Right lobe of liver (tissue), 6 donors: ENCODE data around the gene DLST. TPM values are rescaled to one million over a fixed set of nuclear protein-coding genes. Genes with fewer than 3 reads are reported as not detected.

Experiments
- ATAC-seq, 4 donors: fragments of 200-7000 bp; cut with Tn5 transposase; one replicate each; pipeline ENCODE4 v1.9.1; 2020; ENCODE audit warnings: mild to moderate bottlenecking in 4 of 4, moderate library complexity in 4 of 4
- DNase-seq, 3 donors: peaks; one replicate each; pipeline ENCODE4 v3.0.0-alpha.2; 2020
- H3K27ac ChIP-seq, 3 donors: fragments of 200-600 bp; one replicate each; pipeline ENCODE4 v1.8.0; 2022
- H3K27me3 ChIP-seq, 2 donors: fragments of 200-600 bp; one replicate each; pipeline ENCODE4 v1.8.0; 2022
- H3K36me3 ChIP-seq, 4 donors: fragments of 200-600 bp; sonication (generic) in 1 of 4; one replicate each; pipeline versions ENCODE4 v1.5.1 to v1.8.0; 2017 to 2022; ENCODE audit warnings: control low read depth in 1 of 4
- H3K4me1 ChIP-seq, 4 donors: fragments of 200-600 bp; sonication (generic) in 1 of 4; one replicate each; pipeline versions ENCODE4 v1.5.1 to v1.8.0; 2017 to 2022; ENCODE audit warnings: control low read depth in 1 of 4
- H3K4me3 ChIP-seq, 3 donors: fragments of 200-600 bp; one replicate each; pipeline ENCODE4 v1.8.0; 2022
- H3K9me3 ChIP-seq, 4 donors: fragments of 200-600 bp; sonication (generic) in 1 of 4; one replicate each; pipeline versions ENCODE4 v1.5.1 to v1.8.0; 2017 to 2022; ENCODE audit warnings: control low read depth in 1 of 4
- POLR2A ChIP-seq: fragments of 450-650 bp; IDR thresholded peaks from one replicate; pipeline ENCODE4 v1.6.1; 2017; ENCODE audit warnings: antibody characterized with exemption, mild to moderate bottlenecking
- whole genome bisulfite sequencing: methylation state at CpG from one replicate; pipeline ENCODE4 v1.1.6; 2018; ENCODE audit warnings: low coverage, low lambda C conversion rate; ENCODE audit not compliant: insufficient coverage; ENCODE audit errors: missing lambda C conversion rate; 5-methylcytosine and 5-hydroxymethylcytosine counted together
- intact Hi-C, 2 donors: fragments of 100-400 bp; cut with DNase I; formaldehyde crosslinking; loops; one replicate each; pipeline versions ENCODE4 v1.11.2 to v1.14.1; 2022
- total RNA-seq, 6 experiments: library from RNA; depleted of rRNA in 2 of 6; stranded (reverse); fragments of >200 nt in 2 of 6; fragmentation: NEBNext Ultra II Directional in 3 of 6; extraction: Animal tissue kit (Norgen Biotek cat#: 25700) in 3 of 6; gene quantifications; one replicate each; pipeline versions ENCODE4 v1.1.0 to v1.2.4, GENCODE V29; 2016 to 2023
- TF ChIP-seq, protein P1 (sequence below), 4 donors: fragments of 200-600 bp in 3 of 4; fragments of 450-650 bp in 1 of 4; IDR thresholded peaks; one replicate each; pipeline versions ENCODE4 v1.5.1 to v1.8.0; 2016 to 2022; ENCODE audit warnings: antibody characterized with exemption in 4 of 4, mild to moderate bottlenecking in 2 of 4
- donor health status: DM: no; HTN: yes; CAD: no.
- donor health status: DM: no; HTN: no; CAD: no.
- donor health status: DM: no; HTN: no; CAD: no.
- donor health status: DM: no; HTN: yes; CAD: no.
- donor health status: DM: no; HTN: yes; CAD: no.

The DLST gene
- total RNA-seq, 6 experiments from 2014 or later, result 63.8 to 112 (median 68.8) TPM

GRCh38 chr14:74948228-74949175 is 66.8 kb downstream of the DLST start:
- H3K9me3 ChIP-seq, result no peaks in the 10 kb centered on the region
- ATAC-seq (no peak), DNase-seq (no peak)
- intact Hi-C loops, result loop anchor here (5.0 to 10.0 kb wide), 2 partner anchors 136 to 144 kb away; no protein-coding TSS in a partner anchor
- no peak overlapping the region for H3K4me3 ChIP-seq
- H3K4me1 ChIP-seq, result peaks cover 0 to 9% (median 4%) of the 10 kb centered on the region in 4 donors
- H3K27ac ChIP-seq, result no peak overlapping the region
- no peak for TF ChIP-seq POLR2A
- TF ChIP-seq, protein P1, sequence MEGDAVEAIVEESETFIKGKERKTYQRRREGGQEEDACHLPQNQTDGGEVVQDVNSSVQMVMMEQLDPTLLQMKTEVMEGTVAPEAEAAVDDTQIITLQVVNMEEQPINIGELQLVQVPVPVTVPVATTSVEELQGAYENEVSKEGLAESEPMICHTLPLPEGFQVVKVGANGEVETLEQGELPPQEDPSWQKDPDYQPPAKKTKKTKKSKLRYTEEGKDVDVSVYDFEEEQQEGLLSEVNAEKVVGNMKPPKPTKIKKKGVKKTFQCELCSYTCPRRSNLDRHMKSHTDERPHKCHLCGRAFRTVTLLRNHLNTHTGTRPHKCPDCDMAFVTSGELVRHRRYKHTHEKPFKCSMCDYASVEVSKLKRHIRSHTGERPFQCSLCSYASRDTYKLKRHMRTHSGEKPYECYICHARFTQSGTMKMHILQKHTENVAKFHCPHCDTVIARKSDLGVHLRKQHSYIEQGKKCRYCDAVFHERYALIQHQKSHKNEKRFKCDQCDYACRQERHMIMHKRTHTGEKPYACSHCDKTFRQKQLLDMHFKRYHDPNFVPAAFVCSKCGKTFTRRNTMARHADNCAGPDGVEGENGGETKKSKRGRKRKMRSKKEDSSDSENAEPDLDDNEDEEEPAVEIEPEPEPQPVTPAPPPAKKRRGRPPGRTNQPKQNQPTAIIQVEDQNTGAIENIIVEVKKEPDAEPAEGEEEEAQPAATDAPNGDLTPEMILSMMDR (IDR thresholded peaks at IDR 0.05), result no peak
- 78% methylated on average over 9 of the region's 23 CpGs for WGBS
- H3K36me3 ChIP-seq, result no peaks in the 10 kb centered on the region
- no peaks in the 10 kb centered on the region for H3K27me3 ChIP-seq

DNA sequence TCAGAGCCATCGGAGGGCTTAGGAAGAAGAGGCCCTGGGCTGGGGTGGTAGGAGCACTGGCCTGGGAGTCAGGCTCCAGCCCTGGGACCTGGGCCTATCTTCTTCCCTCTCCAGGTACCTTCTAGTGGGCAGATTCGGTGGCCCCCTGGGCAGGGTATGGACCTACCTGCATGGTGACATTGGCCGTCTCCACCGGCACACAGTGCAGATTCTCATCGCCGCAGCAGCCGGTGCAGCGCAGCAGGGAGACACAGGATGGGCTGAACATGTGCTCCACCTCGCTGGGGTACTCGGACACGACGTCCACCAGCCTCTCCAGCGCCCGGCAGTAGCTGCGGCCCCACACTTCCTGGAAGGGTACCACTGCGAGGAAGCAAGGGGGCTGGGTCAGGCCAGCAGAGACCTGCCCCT is 67.5 kb downstream of the DLST start:
- DNase-seq, result no peak
- intact Hi-C loops, result loop anchor here (5.0 to 10.0 kb wide), 2 partner anchors 136 to 143 kb away; no protein-coding TSS in a partner anchor
- no peaks in the 10 kb centered on the region for H3K36me3 ChIP-seq
- H3K27me3 ChIP-seq, result no peaks in the 10 kb centered on the region
- no peak for ATAC-seq
- H3K9me3 ChIP-seq, result no peaks in the 10 kb centered on the region
- no peak overlapping the region for H3K4me3 ChIP-seq
- no peak for TF ChIP-seq POLR2A
- TF ChIP-seq, protein P1 (IDR thresholded peaks at IDR 0.05), result no peak
- H3K27ac ChIP-seq, result no peak overlapping the region
- peaks cover 0 to 9% (median 4%) of the 10 kb centered on the region in 4 donors for H3K4me1 ChIP-seq
- WGBS, result 100% methylated on average over 1 of the region's 16 CpGs

GRCh38 chr14:74949859-74950573 is 68.3 kb downstream of the DLST start:
- H3K27ac ChIP-seq, result no peak overlapping the region

DNA sequence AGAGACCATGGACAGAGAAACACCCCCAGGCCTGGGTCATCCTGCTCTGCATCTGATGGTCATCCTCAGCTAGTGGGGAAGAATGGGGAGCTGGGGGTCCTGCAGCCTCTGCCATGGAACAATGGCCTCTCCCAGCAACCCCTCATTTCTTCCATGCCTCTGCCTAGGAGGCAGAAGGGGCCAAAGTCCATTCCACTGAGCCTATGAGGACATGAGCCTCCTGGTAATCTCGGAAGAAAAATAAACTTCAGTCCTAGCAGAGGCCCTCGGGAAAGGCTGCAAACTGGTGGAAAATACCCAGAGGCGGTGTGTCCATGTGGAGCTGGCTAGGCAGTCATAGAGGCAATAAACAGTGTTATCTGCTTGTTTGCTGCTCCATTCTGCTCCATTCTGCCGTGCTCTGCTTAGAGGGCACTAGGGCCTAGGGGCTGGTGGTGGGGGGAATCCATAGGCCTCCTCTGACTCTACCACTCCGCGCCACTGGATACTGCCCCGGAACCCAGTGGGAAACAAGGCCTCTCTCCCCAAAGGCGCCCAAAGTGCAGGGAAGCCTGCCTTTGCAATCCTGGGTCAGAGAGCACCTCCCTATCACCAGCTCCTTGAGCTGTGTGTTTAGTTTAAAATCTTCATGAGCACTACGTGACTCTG is 69.2 kb downstream of the DLST start:
- H3K27ac ChIP-seq, result no peak overlapping the region
- intact Hi-C loops, result no loop called here
- no peaks in the 10 kb centered on the region for H3K27me3 ChIP-seq
- H3K9me3 ChIP-seq, result no peaks in the 10 kb centered on the region
- WGBS, result 77% methylated on average over 4 of the region's 9 CpGs
- ATAC-seq (no peak), DNase-seq (no peak)
- H3K4me3 ChIP-seq, result no peak overlapping the region
- no peak for TF ChIP-seq POLR2A
- TF ChIP-seq, protein P1 (IDR thresholded peaks at IDR 0.05), result no peak
- no peaks in the 10 kb centered on the region for H3K36me3 ChIP-seq
- H3K4me1 ChIP-seq, result peaks cover 0 to 6% (median 2%) of the 10 kb centered on the region in 4 donors

More at GRCh38 chr14:74949859-74950573, 68.3 kb downstream of the DLST start:
- DNase-seq (no peak), ATAC-seq (no peak)
- Histone ChIP-seq H3K36me3 (no peaks in the 10 kb centered on the region), H3K4me3 (no peak overlapping the region), H3K27me3 (no peaks in the 10 kb centered on the region), H3K9me3 (no peaks in the 10 kb centered on the region), H3K4me1 (peaks cover 0 to 9% (median 4%) of the 10 kb centered on the region in 4 donors)
- intact Hi-C loops, result loop anchor here (5.0 to 10.0 kb wide), 2 partner anchors 135 to 142 kb away; no protein-coding TSS in a partner anchor
- WGBS, result 75% methylated on average over 11 of the region's 17 CpGs
- TF ChIP-seq POLR2A, result no peak
- TF ChIP-seq, protein P1 (IDR thresholded peaks at IDR 0.05), result no peak
